ENCODE measurements around the gene PHC2.

PHC2 gene

GRCh38 chr1:33454646-33455282 lies 23.9 kb upstream of the PHC2 start:
- no peak for DNase-seq

- no peak for DNase-seq
Measured at GRCh38 chr1:33446590-33446989, 15.7 kb upstream of the PHC2 start.

- no peak for DNase-seq
Measured at GRCh38 chr1:33445108-33445507, 14.2 kb upstream of the PHC2 start.

GRCh38 chr1:33443705-33444180 lies 12.8 kb upstream of the PHC2 start:
- DNase-seq, result no peak

- DNase-seq, result no peak
Measured at GRCh38 chr1:33443080-33443704, 12.3 kb upstream of the PHC2 start.

- no peak for DNase-seq
Measured at GRCh38 chr1:33442141-33442540, 11.2 kb upstream of the PHC2 start.

GRCh38 chr1:33441088-33441745 lies 10.3 kb upstream of the PHC2 start:
- DNase-seq, result no peak

GRCh38 chr1:33439662-33440061 lies 8.8 kb upstream of the PHC2 start:
- no peak for DNase-seq

- DNase-seq, result no peak
Measured at GRCh38 chr1:33438364-33439160, 7.7 kb upstream of the PHC2 start.

- DNase-seq, result no peak
Measured at GRCh38 chr1:33436557-33437285, 5.8 kb upstream of the PHC2 start.

GRCh38 chr1:33435096-33435820 lies 4.4 kb upstream of the PHC2 start:
- DNase-seq, result no peak

GRCh38 chr1:33434363-33434750 lies 3.5 kb upstream of the PHC2 start:
- DNase-seq, result no peak

GRCh38 chr1:33433509-33434362 lies 2.8 kb upstream of the PHC2 start:
- no peak for DNase-seq

- no peak for DNase-seq
Measured at GRCh38 chr1:33429856-33430691, 821 bp downstream of the PHC2 start.

- no peak for DNase-seq
Measured at GRCh38 chr1:33429332-33429731, 1.6 kb downstream of the PHC2 start.

- no peak for DNase-seq
Measured at GRCh38 chr1:33428661-33429060, 2.2 kb downstream of the PHC2 start.

GRCh38 chr1:33426916-33427315 lies 4.0 kb downstream of the PHC2 start:
- no peak for DNase-seq

- DNase-seq, result no peak
Measured at GRCh38 chr1:33425900-33426299, 5.0 kb downstream of the PHC2 start.

- no peak for DNase-seq
Measured at GRCh38 chr1:33424610-33425009, 6.3 kb downstream of the PHC2 start.

GRCh38 chr1:33424205-33424604 lies 6.7 kb downstream of the PHC2 start:
- no peak for DNase-seq

All from SHP77 treated with DMSO at 0.1 percent for 48 hours (cell line).